ENCODE results near the gene CACNA1E. TPM values are rescaled to one million over a fixed set of nuclear protein-coding genes. Genes with fewer than 3 reads are reported as not detected.

Gene CACNA1E
- total and polyA plus RNA-seq, 2 donors (not counting 1 experiment from before 2014, with no cell fraction given) = 0.37 to 0.40 TPM

DNA sequence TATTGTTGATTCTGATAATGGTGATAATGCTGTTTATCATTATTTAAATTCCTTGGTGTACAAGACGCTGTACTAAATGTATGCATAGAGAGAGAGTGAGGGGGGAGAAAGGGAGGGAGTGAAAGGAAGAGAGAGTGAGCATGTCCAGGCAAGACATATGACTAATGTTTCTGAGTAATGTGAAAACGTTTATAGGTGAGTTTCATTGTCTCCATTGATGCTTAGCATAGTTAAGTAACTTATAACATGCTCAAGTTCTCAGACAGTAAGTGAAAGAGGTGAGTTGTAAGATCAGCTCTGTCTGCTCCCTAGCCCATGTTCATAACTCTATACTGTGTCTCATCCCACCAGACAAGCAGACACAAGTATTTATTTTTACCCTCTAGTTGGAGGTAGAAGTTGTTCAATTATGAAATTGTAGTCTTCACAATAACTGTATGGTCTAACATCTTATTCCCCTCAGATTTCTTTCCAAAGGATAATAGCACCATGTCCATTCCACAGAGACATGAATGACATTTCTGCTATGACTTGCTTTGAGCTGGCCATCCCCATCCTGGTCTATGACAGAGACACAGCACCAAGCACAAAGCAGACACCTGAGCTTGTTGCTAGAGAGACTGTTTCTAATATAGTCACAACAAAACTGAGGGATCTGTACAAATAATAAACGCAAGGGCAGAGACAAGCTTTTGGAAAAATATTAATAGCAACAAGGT, 285.1 kb downstream of the CACNA1E start:
- no peaks in the 10 kb centered on the region for H3K79me2 ChIP-seq (ENCODE audit: control insufficient read depth, insufficient read depth, low read length)
- POLR2A ChIA-PET = no interaction called here

DNA sequence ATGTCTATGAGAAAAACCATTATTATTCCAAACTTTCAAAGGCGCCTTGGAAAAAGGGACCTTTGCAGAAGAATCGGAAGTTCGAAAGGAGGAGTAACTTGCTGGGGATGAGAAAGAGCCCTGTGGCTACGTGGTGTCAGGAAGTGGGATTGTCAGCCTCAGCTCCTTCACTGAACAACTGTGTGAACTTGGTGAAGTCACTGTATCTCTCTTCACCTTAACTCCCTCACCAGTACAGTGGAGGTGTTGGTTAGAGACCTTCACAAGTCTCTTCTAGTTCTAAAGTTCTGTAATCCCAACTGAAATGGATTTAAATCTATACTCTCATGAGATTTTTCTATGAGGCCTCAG, 285.6 kb downstream of the CACNA1E start:
- Histone ChIP-seq H3K4me1 (ENCODE audit: control insufficient read depth in 2 of 2, insufficient read depth in 2 of 2, low read length in 2 of 2) (no peaks in the 10 kb centered on the region), H3K4me2 (replicated peaks; ENCODE audit: low read depth, low read length, poor library complexity, severe bottlenecking) (no peak overlapping the region), H3K9me3 (ENCODE audit: control extremely low read depth in 1 of 3, control insufficient read depth in 2 of 3, insufficient read depth in 1 of 3, low read length in 2 of 3) (no peaks in the 10 kb centered on the region), H3K79me2 (ENCODE audit: control insufficient read depth, insufficient read depth, low read length) (no peaks in the 10 kb centered on the region), H3K4me3 (ENCODE audit: control extremely low read depth in 1 of 5, extremely low read depth in 1 of 5, insufficient read depth in 1 of 5, low read depth in 2 of 5, low read length in 4 of 5) (no peak overlapping the region), H3K27ac (ENCODE audit: low read length in 2 of 2) (no peak overlapping the region), H3K36me3 (replicated peaks in 1 of 2; ENCODE audit: control extremely low read depth in 1 of 2, control insufficient read depth in 1 of 2, extremely low read depth in 1 of 2, insufficient read depth in 2 of 2, low read length in 1 of 2) (no peaks in the 10 kb centered on the region), H2AFZ (ENCODE audit: insufficient read depth, low read depth, low read length, poor library complexity, severe bottlenecking) (no peak overlapping the region), H4K20me1 (ENCODE audit: control insufficient read depth, insufficient read depth, low read length, poor library complexity, severe bottlenecking) (no peaks in the 10 kb centered on the region), H3K27me3 (replicated peaks in 1 of 4; ENCODE audit: control extremely low read depth in 1 of 4, control insufficient read depth in 3 of 4, insufficient read depth in 4 of 4, low read length in 3 of 4) (no peaks in the 10 kb centered on the region), H3K9ac (ENCODE audit: low read length) (no peak overlapping the region)
- no peak overlapping the region for H3K4me3 Mint-ChIP-seq
- CTCF ChIA-PET = no interaction called here
- no peaks in the 10 kb centered on the region for H3K9me3 Mint-ChIP-seq (ENCODE audit: insufficient read depth)
- H3K4me1 Mint-ChIP-seq = no peaks in the 10 kb centered on the region
- no peak for ATAC-seq (ENCODE audit: low read depth)
- POLR2A ChIA-PET = no interaction called here
- WGBS (ENCODE audit: insufficient coverage) = no CpG with 5 or more reads among the region's 4 CpGs
- TF ChIP-seq, protein P1, sequence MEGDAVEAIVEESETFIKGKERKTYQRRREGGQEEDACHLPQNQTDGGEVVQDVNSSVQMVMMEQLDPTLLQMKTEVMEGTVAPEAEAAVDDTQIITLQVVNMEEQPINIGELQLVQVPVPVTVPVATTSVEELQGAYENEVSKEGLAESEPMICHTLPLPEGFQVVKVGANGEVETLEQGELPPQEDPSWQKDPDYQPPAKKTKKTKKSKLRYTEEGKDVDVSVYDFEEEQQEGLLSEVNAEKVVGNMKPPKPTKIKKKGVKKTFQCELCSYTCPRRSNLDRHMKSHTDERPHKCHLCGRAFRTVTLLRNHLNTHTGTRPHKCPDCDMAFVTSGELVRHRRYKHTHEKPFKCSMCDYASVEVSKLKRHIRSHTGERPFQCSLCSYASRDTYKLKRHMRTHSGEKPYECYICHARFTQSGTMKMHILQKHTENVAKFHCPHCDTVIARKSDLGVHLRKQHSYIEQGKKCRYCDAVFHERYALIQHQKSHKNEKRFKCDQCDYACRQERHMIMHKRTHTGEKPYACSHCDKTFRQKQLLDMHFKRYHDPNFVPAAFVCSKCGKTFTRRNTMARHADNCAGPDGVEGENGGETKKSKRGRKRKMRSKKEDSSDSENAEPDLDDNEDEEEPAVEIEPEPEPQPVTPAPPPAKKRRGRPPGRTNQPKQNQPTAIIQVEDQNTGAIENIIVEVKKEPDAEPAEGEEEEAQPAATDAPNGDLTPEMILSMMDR (IDR thresholded peaks at IDR 0.05) = no peak
- no peak for TF ChIP-seq EZH2 (IDR thresholded peaks at IDR 0.05; ENCODE audit: borderline replicate concordance, insufficient read depth, low read depth, low read length, poor library complexity, severe bottlenecking)
- DNase-seq = no peak
- H3K27me3 Mint-ChIP-seq = peaks cover 5% of the 10 kb centered on the region
- intact Hi-C loops (cut with micrococcal nuclease) = no loop called here
- no peak overlapping the region for H3K27ac Mint-ChIP-seq

More for the DNA sequence above, 285.1 kb downstream of the CACNA1E start:
- H3K9me3 Mint-ChIP-seq (ENCODE audit: insufficient read depth) = no peaks in the 10 kb centered on the region
- no peaks in the 10 kb centered on the region for H3K36me3 ChIP-seq (replicated peaks in 1 of 2; ENCODE audit: control extremely low read depth in 1 of 2, control insufficient read depth in 1 of 2, extremely low read depth in 1 of 2, insufficient read depth in 2 of 2, low read length in 1 of 2)
- H3K4me2 ChIP-seq (replicated peaks; ENCODE audit: low read depth, low read length, poor library complexity, severe bottlenecking) = no peak overlapping the region
- intact Hi-C loops (cut with micrococcal nuclease) = no loop called here
- no peak for TF ChIP-seq EZH2 (IDR thresholded peaks at IDR 0.05; ENCODE audit: borderline replicate concordance, insufficient read depth, low read depth, low read length, poor library complexity, severe bottlenecking)
- TF ChIP-seq, protein P1 (IDR thresholded peaks at IDR 0.05) = no peak
- no peak overlapping the region for H3K27ac ChIP-seq (ENCODE audit: low read length in 2 of 2)
- H3K4me1 ChIP-seq (ENCODE audit: control insufficient read depth in 2 of 2, insufficient read depth in 2 of 2, low read length in 2 of 2) = no peaks in the 10 kb centered on the region
- no peak overlapping the region for H3K4me3 Mint-ChIP-seq
- H3K4me1 Mint-ChIP-seq = no peaks in the 10 kb centered on the region
- no peak overlapping the region for H3K4me3 ChIP-seq (ENCODE audit: control extremely low read depth in 1 of 5, extremely low read depth in 1 of 5, insufficient read depth in 1 of 5, low read depth in 2 of 5, low read length in 4 of 5)
- no peaks in the 10 kb centered on the region for H3K27me3 ChIP-seq (replicated peaks in 1 of 4; ENCODE audit: control extremely low read depth in 1 of 4, control insufficient read depth in 3 of 4, insufficient read depth in 4 of 4, low read length in 3 of 4)
- H3K27me3 Mint-ChIP-seq = peaks cover 5% of the 10 kb centered on the region
- H3K9ac ChIP-seq (ENCODE audit: low read length) = no peak overlapping the region
- CTCF ChIA-PET = no interaction called here
- WGBS (ENCODE audit: insufficient coverage) = 67% methylated on average over 1 of the region's 3 CpGs
- ATAC-seq (ENCODE audit: low read depth) (no peak), DNase-seq (no peak)
- no peak overlapping the region for H2AFZ ChIP-seq (ENCODE audit: insufficient read depth, low read depth, low read length, poor library complexity, severe bottlenecking)
- H3K9me3 ChIP-seq (ENCODE audit: control extremely low read depth in 1 of 3, control insufficient read depth in 2 of 3, insufficient read depth in 1 of 3, low read length in 2 of 3) = no peaks in the 10 kb centered on the region
- no peaks in the 10 kb centered on the region for H4K20me1 ChIP-seq (ENCODE audit: control insufficient read depth, insufficient read depth, low read length, poor library complexity, severe bottlenecking)
- no peak overlapping the region for H3K27ac Mint-ChIP-seq
